Smooth muscle cell of the brain vasculature (primary cell): ENCODE measurements around the gene CNOT1.
"Not testable (repeated sequence)": the region's sequence is repeated elsewhere in the genome, so short reads cannot be mapped to it uniquely, and the experiment has no call there.

Experiments
- DNase-seq: peaks from one replicate; pipeline ENCODE4 v3.0.0-alpha.2; 2012; ENCODE audit warnings: low read depth, low spot score

The CNOT1 gene

DNA sequence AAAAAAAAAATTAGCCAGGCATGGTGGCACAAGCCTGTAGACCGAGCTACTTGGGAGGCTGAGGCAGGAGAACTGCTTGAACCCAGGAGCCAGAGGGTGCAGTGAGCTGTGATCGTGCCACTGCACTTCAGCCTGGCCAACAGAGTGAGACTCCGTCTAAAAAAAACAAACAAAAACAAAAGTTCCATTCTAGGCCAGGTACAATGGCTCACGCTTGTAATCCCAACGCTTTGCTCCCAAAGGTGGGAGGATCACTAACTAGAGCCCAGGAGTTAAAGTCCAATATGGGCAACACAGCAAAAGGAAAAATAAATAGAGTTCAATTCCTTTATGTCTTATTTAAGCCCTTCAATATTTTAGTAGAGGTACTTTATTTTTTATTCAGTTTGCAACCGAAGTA is 47.5 kb downstream of the CNOT1 start:
- no peak for DNase-seq

DNA sequence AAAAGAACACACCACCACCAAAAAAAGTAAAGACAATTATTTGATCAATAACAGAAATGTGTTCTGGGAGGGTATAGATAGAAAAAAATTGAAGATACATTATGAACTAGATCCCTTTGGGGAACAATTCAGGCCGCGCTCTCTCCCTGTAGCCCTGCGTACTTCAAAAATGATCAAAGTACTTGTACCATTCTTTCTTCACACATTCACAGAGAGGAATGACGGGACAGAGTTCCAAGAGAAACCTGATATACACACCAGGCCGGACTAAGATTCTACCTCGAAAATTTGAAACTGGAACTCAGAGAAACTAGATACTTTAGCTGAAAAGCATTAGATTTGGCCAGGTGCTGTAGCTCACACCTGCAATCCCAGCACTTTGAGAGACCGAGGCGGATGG is 50.0 kb downstream of the CNOT1 start:
- no peak for DNase-seq

- no peak for DNase-seq
Measured at GRCh38 chr16:58578642-58579041, 51.0 kb downstream of the CNOT1 start.

DNA sequence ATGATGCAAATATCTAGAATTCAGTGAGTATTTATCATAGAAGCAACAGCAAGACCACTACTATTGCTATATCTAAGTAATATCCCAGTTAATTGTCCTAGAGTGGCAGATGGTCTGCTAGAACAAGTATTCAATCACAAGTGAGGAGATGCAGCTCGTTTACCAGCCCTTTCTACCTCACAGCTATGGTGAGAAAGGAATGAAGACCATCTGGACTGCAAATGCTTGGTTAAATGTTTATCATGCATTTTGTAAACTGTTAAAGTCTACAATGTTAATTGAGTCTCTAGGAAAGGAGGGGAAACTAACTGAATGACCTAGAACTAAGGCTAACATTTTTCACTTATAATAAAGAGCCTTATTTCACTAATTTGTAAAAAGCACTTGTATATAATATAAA is 52.5 kb downstream of the CNOT1 start:
- no peak for DNase-seq

GRCh38 chr16:58574895-58575294 is 54.7 kb downstream of the CNOT1 start:
- DNase-seq: no peak

DNA sequence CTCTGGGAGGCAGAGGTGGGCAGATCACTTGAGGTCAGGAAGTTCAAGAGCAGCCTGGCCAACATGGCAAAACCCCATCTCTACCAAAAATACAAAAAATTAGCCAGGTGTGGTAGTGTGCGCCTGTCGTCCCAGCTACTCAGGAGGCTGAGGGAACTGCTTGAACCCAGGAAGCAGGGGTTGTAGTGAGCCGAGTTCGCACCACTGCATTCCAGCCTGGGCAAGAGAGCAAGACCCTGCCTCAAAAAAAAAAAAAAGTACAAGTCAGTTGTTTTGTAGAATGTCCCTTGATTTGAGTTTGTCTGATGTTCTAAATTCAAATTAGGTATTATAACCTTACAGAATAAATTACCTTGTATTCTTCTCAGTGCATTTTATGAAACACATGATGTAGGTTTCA is 63.9 kb downstream of the CNOT1 start:
- not testable (repeated sequence) for DNase-seq

GRCh38 chr16:58563775-58564174 is 65.9 kb downstream of the CNOT1 start:
- no peak for DNase-seq

GRCh38 chr16:58563235-58563634 is 66.4 kb downstream of the CNOT1 start:
- no peak for DNase-seq

DNA sequence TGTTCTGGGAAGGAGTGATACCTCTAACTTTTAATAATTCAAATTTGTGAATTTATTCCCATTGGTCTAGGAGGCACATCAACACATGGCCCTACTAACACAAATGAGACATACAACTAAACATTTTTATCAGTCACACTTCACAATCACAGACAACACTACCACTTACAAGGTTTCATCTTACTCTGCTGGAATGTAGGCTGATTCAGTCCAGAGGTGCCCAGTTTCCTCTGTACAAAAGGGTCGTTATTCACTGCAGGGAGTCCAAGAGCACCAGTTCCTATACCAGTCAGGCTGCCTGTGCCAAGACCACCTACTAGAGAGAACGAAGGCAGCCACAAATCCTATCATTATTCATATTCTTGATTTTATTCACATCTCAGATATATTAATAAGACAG is 72.9 kb downstream of the CNOT1 start:
- DNase-seq: no peak

DNA sequence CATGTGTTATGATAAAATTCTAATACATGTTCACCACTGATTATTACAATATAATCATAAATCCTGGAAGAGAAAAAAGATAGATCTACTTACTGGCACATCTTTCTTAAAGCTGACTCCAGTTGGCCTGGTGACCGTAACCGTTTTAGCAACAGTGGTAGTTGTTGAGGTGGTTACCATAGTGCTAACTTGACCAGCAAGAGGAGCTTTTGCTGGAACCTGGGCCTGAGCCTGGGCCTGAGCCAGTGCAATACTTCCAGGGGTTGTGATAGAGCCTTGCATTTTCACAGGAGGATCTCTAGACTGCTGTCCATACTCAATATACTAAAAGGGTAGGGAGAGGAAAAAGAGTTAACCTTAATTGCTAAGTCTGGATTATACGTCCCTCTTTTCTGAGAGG is 78.1 kb downstream of the CNOT1 start:
- DNase-seq: no peak

GRCh38 chr16:58548378-58548777 is 81.2 kb downstream of the CNOT1 start:
- no peak for DNase-seq

- no peak for DNase-seq
Measured at GRCh38 chr16:58543685-58544084, 85.9 kb downstream of the CNOT1 start.

GRCh38 chr16:58542291-58542690 is 87.3 kb downstream of the CNOT1 start:
- no peak for DNase-seq

DNA sequence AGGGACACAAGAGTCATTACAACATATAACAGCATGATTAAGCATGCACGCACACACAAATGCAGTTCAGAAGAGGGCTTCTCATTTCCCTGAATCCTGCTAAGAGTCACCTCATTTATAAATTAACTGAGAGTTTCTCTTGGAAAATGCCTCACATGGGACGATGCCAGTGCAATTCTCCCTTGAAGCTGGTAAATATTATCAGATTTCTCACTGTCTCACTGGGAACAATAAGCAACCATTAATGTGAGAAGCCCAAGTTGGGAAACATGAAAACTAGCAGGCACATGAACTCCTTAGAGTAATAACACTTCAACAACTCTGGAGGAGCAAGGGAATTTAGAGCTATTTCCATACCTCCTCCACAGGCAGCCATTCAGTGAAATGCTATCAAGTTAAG is 87.9 kb downstream of the CNOT1 start:
- no peak for DNase-seq

DNA sequence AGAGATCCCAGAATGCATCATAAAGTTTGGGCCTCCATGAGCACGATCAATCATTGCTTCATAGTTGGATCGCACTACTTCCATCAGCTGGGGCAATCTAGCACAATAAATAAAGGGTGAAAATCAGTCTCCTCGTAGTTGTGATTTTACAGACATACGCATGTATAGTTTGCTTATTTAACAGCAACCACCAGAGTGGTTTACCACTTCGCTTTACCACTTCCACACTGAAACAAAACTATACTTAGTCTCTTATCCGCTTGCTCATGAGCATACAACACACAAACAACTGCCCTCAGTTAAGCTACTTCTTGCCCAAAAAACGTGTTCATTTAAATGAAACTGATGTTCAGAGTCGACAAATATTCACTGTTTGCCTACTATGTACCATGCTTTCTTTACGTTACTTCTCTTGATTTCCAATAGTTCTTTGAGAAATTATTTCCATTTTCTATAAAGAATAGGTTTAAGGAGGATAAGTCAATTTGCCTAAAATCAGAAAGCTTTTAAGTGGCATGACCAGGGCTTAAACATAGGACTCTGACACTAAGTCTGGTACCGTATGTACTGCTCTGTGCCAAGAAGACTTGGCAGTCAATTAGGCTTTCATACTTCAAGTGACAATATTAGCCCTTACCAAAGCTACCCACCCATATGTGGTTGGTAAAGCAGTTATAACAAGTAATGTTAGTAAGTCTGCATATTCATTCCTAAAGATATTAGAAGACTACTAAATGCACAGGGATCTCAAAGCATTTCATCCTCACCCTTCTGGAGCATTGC is 92.3 kb downstream of the CNOT1 start:
- DNase-seq: no peak

GRCh38 chr16:58536278-58536677 is 93.3 kb downstream of the CNOT1 start:
- no peak for DNase-seq

DNA sequence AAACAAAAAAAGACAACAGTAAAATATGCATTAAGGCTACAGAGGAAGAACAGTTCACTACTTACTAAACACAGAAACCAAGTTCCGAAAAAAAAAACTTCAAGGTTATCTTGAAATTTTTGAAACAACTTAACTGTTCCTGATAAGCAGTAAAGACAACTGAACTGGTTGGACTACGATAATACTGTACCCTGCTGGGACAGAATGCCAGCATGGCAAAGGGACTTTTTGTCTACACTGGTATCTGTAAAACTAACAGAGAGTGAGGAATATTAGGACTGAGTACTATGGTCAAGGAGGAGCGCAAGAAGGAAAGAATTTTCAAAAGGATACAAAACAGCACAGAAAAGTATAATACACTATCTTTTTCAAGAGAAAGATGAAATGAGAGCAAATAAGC is 94.5 kb downstream of the CNOT1 start:
- DNase-seq: no peak

DNA sequence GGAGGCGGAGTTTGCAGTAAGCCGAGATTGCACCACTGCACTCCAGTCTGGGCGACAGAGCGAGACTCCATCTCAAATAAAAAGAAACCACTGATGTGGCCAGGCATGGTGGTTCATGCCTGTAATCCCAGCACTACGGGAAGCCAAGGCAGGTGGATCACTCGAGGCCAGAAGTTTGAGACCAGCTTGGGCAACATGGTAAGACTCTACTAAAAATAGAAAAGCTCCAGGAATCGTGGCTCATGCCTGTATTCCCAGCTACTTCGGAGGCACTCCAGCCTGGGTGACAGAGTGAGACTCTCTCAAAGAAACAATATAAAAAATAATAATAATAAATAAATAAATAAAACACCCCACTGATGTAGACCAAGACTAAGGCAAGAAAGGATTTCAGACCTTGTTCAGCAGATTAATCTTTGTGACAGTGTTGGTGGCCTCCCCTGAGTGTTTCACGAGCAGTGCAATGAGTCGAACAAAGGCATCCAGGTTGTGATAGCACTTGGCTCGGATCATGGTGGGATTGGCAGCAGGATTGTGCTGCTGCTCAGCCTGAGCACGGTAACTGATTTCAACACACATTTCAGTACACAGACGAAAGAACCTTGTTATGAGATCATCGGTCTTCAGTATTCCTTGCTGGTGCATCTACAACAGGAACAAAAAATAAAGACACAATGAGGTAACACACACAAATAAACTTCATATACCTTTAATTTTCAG is 95.7 kb downstream of the CNOT1 start:
- no peak for DNase-seq

GRCh38 chr16:58532414-58532813 is 97.2 kb downstream of the CNOT1 start:
- DNase-seq: no peak

DNA sequence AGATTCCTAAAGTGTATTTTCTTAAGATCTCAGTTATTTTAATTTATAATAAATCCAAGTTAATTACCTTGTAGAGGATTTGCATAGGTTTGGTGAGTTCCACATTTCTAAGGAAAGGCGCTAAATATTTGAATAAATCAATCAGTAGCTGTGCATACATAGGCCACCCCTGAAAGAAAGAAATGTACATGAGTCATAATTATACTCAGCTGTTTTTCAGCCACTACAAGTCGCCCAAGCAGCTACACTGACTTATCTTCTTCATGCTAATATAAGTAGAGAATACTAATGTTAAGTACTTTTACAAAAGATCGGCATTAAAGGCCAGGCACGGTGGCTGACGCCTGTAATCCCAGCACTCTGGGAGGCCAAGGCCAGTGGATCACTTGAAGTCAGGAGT is 99.4 kb downstream of the CNOT1 start:
- no peak for DNase-seq

- no peak for DNase-seq
Measured at GRCh38 chr16:58519707-58520106, 109.9 kb downstream of the CNOT1 start.

- no peak for DNase-seq
Measured at GRCh38 chr16:58518980-58519368, 110.7 kb downstream of the CNOT1 start.
